NB4 (cell line): ENCODE measurements around the gene IRF1.
A peak's percentile ranks its signal among the peaks of the same experiment; 100 is the strongest.

Experiments
- DNase-seq: peaks from one replicate; pipeline ENCODE4 v3.0.0; 2010; ENCODE audit warnings: low read depth
- H3K4me3 ChIP-seq: one replicate; pipeline ENCODE4 v1.5.1; 2011; ENCODE audit warnings: mild to moderate bottlenecking, low read depth, low read length, moderate library complexity
- CTCF ChIP-seq: IDR thresholded peaks from one replicate; pipeline ENCODE4 v1.5.1; 2012; ENCODE audit warnings: low read depth, low read length
- MAX ChIP-seq: IDR thresholded peaks from 2 replicates; pipeline ENCODE4 v1.6.1; 2011; ENCODE audit warnings: low read depth, low read length
- MYC ChIP-seq: IDR thresholded peaks from 2 replicates; pipeline ENCODE4 v1.6.1; 2011; ENCODE audit warnings: low read depth, low read length
- POLR2A ChIP-seq: IDR thresholded peaks from 2 replicates; pipeline ENCODE4 v1.6.1; 2011; ENCODE audit warnings: mild to moderate bottlenecking; ENCODE audit not compliant: insufficient read length; ENCODE audit errors: extremely low read depth

Gene IRF1

DNA sequence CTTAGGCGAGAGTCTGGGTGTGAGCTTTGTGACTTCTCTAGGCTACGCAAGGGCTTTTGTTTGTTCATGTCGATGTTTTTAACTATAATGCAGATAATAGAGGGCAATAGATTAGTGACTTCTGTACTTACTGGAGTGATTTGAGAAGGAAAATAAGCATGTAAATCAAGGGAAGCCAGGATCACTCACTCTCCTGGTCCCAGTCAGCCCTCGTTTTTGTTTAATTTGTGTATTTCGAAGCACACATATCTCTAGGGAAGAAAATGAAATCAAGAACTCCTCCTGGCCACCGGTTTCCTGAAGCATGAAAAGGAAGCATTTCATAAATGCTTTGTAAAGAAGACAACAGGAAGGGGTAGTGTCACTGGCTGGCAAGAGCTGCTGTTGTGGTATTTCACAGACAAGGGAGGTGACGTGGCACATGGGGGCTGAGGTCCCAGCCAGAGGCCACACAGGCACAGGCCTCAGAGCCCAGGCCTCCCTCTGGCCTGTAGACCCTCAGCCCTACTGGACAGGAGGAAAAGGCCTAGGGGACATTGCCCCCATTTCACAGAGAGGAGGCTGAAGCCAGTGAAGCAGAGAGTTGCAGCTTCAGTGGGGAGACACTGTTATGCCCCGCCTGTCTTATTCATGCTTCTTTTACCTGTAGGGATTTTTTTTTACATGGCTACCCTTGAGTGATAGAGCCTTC, 34.1 kb downstream of the IRF1 start:
- H3K4me3 ChIP-seq: peak overlapping the region; percentile 46
- peak; percentile 92 for DNase-seq
- TF ChIP-seq MYC (peak; percentile 61), CTCF (no peak), POLR2A (peak; percentile 19), MAX (peak; percentile 60)

DNA sequence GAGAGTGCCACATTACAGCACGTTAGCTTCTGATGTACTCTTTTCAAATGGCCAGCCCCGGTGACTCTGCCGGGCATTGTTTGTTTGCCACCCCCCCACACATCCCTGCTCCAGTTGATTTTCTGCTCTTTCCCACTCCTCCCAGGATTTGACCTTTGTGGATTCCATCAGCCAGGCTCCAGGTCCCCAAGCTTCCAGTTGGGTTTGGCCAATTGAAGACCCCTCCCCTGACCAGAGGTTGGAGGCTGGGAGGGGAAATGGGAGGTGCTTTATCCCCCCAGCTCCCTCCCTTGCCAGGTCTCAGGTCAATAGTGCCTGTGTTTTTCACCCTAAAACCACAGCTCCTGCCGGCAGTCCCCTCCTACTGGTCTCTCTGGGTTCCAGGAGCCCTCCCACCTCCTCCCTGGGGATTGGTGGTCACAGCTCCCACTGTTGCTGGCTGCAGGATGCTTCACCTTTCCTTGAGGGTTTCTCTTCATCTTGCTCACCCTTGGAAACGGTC, 34.9 kb downstream of the IRF1 start:
- TF ChIP-seq MAX (no peak), POLR2A (no peak), CTCF (no peak), MYC (no peak)
- peak; percentile 86 for DNase-seq
- peak overlapping the region; percentile 46 for H3K4me3 ChIP-seq

DNA sequence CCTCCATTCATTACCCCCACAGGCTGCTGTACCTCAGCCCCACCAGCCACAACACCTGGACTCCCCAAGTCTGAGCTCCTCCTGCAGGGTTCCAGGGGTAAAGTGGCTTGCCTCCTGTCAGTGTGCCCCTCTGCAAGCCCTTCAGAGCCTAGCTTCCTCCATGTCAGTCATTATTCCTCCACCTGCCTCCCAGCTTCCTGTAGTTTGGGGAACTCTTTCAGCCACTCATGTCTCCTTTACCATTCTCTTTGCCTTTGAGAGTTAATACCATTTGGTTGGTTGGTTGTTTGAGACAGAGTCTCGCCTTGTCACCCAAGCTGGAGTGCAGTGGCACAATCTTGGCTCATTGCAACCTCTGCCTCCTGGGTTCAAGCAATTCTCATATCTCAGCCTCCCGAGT, 36.2 kb downstream of the IRF1 start:
- no peak for TF ChIP-seq POLR2A
- no peak for TF ChIP-seq CTCF
- TF ChIP-seq MAX: no peak
- no peak for TF ChIP-seq MYC
- DNase-seq: no peak
- no peak overlapping the region for H3K4me3 ChIP-seq

DNA sequence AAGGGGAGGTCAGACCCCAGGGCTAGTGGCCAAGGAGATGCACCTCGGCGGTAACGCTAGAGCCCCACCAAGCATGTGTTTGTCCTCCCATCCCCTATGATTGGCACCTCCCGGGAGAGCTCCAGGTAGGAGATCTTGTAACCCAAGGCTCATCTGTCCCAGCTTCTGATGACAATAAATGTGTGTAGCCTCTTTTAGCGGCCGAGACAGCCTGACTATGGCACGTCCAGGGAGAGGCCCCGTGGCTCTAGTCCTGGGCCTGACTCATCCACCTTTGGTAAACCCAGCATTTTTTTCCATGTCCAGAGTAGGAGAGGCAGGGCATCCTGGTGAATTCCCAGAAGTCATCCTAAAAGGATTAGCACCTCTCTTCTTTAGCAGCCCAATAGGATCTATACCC, 39.2 kb downstream of the IRF1 start:
- H3K4me3 ChIP-seq: no peak overlapping the region
- TF ChIP-seq MYC (no peak), CTCF (no peak), MAX (no peak), POLR2A (no peak)
- DNase-seq: no peak

- DNase-seq: no peak
- TF ChIP-seq MYC: no peak
- no peak for TF ChIP-seq MAX
- no peak for TF ChIP-seq POLR2A
- no peak for TF ChIP-seq CTCF
- no peak overlapping the region for H3K4me3 ChIP-seq
These were observed 41.5 kb downstream of the IRF1 start for GRCh38 chr5:132449060-132449459.

- no peak overlapping the region for H3K4me3 ChIP-seq
- TF ChIP-seq CTCF: no peak
- TF ChIP-seq MAX: no peak
- TF ChIP-seq MYC: no peak
- TF ChIP-seq POLR2A: no peak
- no peak for DNase-seq
These were observed 43.4 kb downstream of the IRF1 start for GRCh38 chr5:132447196-132447595.
